ENCODE results near the gene WNT2B. TPM values are rescaled to one million over a fixed set of nuclear protein-coding genes. Genes with fewer than 3 reads are reported as not detected.

Gene WNT2B
- polyA plus RNA-seq, 3 donors = 0.07 to 0.79 TPM; not detected in 1

- Histone ChIP-seq H4K20me1 (ENCODE audit: insufficient read depth, low read length) (no peaks in the 10 kb centered on the region), H3K9me3 (replicated peaks in 1 of 2; ENCODE audit: control insufficient read depth in 1 of 2, insufficient read depth in 1 of 2, low read length in 2 of 2) (peaks cover 0 to 23% of the 10 kb centered on the region in 2 donors), H3K4me1 (ENCODE audit: control insufficient read depth in 1 of 2, insufficient read depth in 2 of 2, low read length in 2 of 2) (peaks cover 9 to 20% of the 10 kb centered on the region in 2 donors), H3K4me2 (replicated peaks; ENCODE audit: extremely low read depth, low read length, poor library complexity, severe bottlenecking) (no peak overlapping the region), H3K27me3 (ENCODE audit: control insufficient read depth in 2 of 2, insufficient read depth in 2 of 2, low read length in 2 of 2) (peaks cover 37 to 63% of the 10 kb centered on the region in 2 donors), H3K27ac (ENCODE audit: low read depth in 1 of 2, low read length in 2 of 2) (no peak overlapping the region), H3K36me3 (replicated peaks in 1 of 2; ENCODE audit: control insufficient read depth in 1 of 2, insufficient read depth in 2 of 2, low read length in 2 of 2) (no peaks in the 10 kb centered on the region), H2AFZ (ENCODE audit: insufficient read depth, low read depth, low read length, poor library complexity, severe bottlenecking) (no peak overlapping the region), H3K9ac (ENCODE audit: insufficient read depth, low read length, poor library complexity, severe bottlenecking) (no peak overlapping the region), H3K4me3 (replicated peaks in 1 of 3; ENCODE audit: low read depth in 2 of 3, low read length in 3 of 3) (no peak overlapping the region), H3K79me2 (ENCODE audit: insufficient read depth, low read length) (no peaks in the 10 kb centered on the region)
- Mint-ChIP-seq H3K9me3 (peaks cover 0 to 14% (median 4%) of the 10 kb centered on the region in 7 donors), H3K27ac (no peak overlapping the region), H3K4me1 (peaks cover 15% of the 10 kb centered on the region), H3K4me3 (peak overlapping the region; percentile 53 to 85), H3K36me3 (peaks cover 0 to 5% of the 10 kb centered on the region in 2 donors), H3K27me3 (ENCODE audit: low read depth in 3 of 3) (peaks cover 41 to 71% (median 55%) of the 10 kb centered on the region in 3 donors)
- 37% methylated on average over 8 of the region's 16 CpGs for WGBS (ENCODE audit: insufficient coverage)
- DNase-seq = no peak
- no peak for TF ChIP-seq CTCF (IDR thresholded peaks at IDR 0.05)
- intact Hi-C loops (cut with micrococcal nuclease) = loop anchor here in 1 of 2 donors (10.0 kb wide), 1 partner anchor 195 kb away; the partner anchor contains the start of gene RHOC
These were observed 954 bp downstream of the WNT2B start for GRCh38 chr1:112509660-112510178.

DNA sequence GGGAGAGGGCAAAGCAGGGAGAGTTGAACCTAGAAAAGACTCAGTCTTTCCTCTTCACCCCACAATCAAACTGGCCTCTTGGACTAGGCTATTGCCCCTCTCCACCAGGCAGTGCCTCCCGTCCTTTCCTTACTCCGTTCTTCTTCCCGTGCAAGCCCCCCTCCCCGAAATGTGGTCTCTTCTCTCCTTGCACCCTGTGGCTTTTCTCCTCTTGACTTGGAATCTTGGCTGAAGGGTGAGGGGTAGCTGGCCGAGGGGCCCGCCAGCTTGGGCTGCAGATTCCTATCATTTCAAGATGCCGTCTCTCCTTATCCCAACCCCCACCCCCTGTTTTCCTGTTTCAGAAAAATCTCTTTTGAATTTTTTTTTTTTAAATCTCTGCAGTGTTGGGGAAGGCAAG, 1.6 kb downstream of the WNT2B start:
- no peak overlapping the region for H3K4me3 ChIP-seq (replicated peaks in 1 of 3; ENCODE audit: low read depth in 2 of 3, low read length in 3 of 3)

More for the DNA sequence above, 1.6 kb downstream of the WNT2B start:
- Histone ChIP-seq H3K36me3 (replicated peaks in 1 of 2; ENCODE audit: control insufficient read depth in 1 of 2, insufficient read depth in 2 of 2, low read length in 2 of 2) (no peaks in the 10 kb centered on the region), H4K20me1 (ENCODE audit: insufficient read depth, low read length) (no peaks in the 10 kb centered on the region), H3K79me2 (ENCODE audit: insufficient read depth, low read length) (no peaks in the 10 kb centered on the region), H3K4me2 (replicated peaks; ENCODE audit: extremely low read depth, low read length, poor library complexity, severe bottlenecking) (no peak overlapping the region), H3K4me1 (ENCODE audit: control insufficient read depth in 1 of 2, insufficient read depth in 2 of 2, low read length in 2 of 2) (peaks cover 9 to 20% of the 10 kb centered on the region in 2 donors), H3K9me3 (replicated peaks in 1 of 2; ENCODE audit: control insufficient read depth in 1 of 2, insufficient read depth in 1 of 2, low read length in 2 of 2) (peaks cover 0 to 23% of the 10 kb centered on the region in 2 donors), H3K27ac (ENCODE audit: low read depth in 1 of 2, low read length in 2 of 2) (no peak overlapping the region), H2AFZ (ENCODE audit: insufficient read depth, low read depth, low read length, poor library complexity, severe bottlenecking) (no peak overlapping the region), H3K9ac (ENCODE audit: insufficient read depth, low read length, poor library complexity, severe bottlenecking) (no peak overlapping the region), H3K27me3 (ENCODE audit: control insufficient read depth in 2 of 2, insufficient read depth in 2 of 2, low read length in 2 of 2) (peaks cover 37 to 59% of the 10 kb centered on the region in 2 donors)
- H3K36me3 Mint-ChIP-seq = peaks cover 0 to 5% of the 10 kb centered on the region in 2 donors
- peaks cover 15% of the 10 kb centered on the region for H3K4me1 Mint-ChIP-seq
- no peak overlapping the region for H3K27ac Mint-ChIP-seq
- intact Hi-C loops (cut with micrococcal nuclease) = no loop called here
- WGBS (ENCODE audit: insufficient coverage) = no CpG with 5 or more reads among the region's 7 CpGs
- peaks cover 0 to 14% (median 4%) of the 10 kb centered on the region in 7 donors for H3K9me3 Mint-ChIP-seq
- no peak for TF ChIP-seq CTCF (IDR thresholded peaks at IDR 0.05)
- DNase-seq = no peak
- peak overlapping the region in 1 of 2 donors; percentile 85 for H3K4me3 Mint-ChIP-seq
- peaks cover 42 to 65% (median 51%) of the 10 kb centered on the region in 3 donors for H3K27me3 Mint-ChIP-seq (ENCODE audit: low read depth in 3 of 3)
